HepG2 (cell line): Measurements from ENCODE around the gene CCDC57. TPM values are rescaled to one million over a fixed set of nuclear protein-coding genes. Genes with fewer than 3 reads are reported as not detected.

Experiments used
- BATF2 ChIP-seq: sonication (generic); formaldehyde crosslinking; IDR thresholded peaks from 2 replicates; pipeline ENCODE4 v1.8.0; 2022; ENCODE audit warnings: mild to moderate bottlenecking, missing genetic modification reagents, moderate library complexity
- BCLAF1 ChIP-seq: fragments of 450-650 bp; IDR thresholded peaks from 2 replicates; pipeline ENCODE4 v1.6.1; 2017; ENCODE audit warnings: mild to moderate bottlenecking
- BHLHE40 ChIP-seq: IDR thresholded peaks from 2 replicates; pipeline ENCODE4 v1.6.1; 2011; ENCODE audit warnings: low read length, improper control_type of control experiment
- CEBPZ ChIP-seq: IDR thresholded peaks from 2 replicates; pipeline ENCODE4 v1.6.1; 2012; ENCODE audit warnings: low read length, improper control_type of control experiment
- ELK4 ChIP-seq: sonication (generic); formaldehyde crosslinking; IDR thresholded peaks from 2 replicates; pipeline ENCODE4 v1.9.0; 2021; ENCODE audit warnings: missing genetic modification reagents, borderline replicate concordance
- JUN ChIP-seq: sonication (generic); formaldehyde crosslinking; IDR thresholded peaks from 2 replicates; pipeline ENCODE4 v1.4.0; 2020; ENCODE audit warnings: mild to moderate bottlenecking, missing genetic modification reagents
- KDM4B ChIP-seq: sonication (generic); formaldehyde crosslinking; IDR thresholded peaks from 2 replicates; pipeline ENCODE4 v1.4.0; 2020; ENCODE audit warnings: missing genetic modification reagents
- MXI1 ChIP-seq: IDR thresholded peaks from 3 replicates; pipeline ENCODE4 v1.6.1; 2012; ENCODE audit warnings: low read depth, low read length, inconsistent platforms, borderline replicate concordance
- NPAS2 ChIP-seq: sonication (generic); formaldehyde crosslinking; IDR thresholded peaks from 2 replicates; pipeline ENCODE4 v1.8.0; 2022; ENCODE audit warnings: mild to moderate bottlenecking, missing genetic modification reagents, borderline replicate concordance
- NR2F6 ChIP-seq, 2 experiments: IDR thresholded peaks; 2 replicates each; pipeline ENCODE4 v1.6.1; 2016; ENCODE audit warnings: antibody characterized with exemption in 1 of 2, mild to moderate bottlenecking in 1 of 2
- RXRB ChIP-seq: IDR thresholded peaks from 2 replicates; pipeline ENCODE4 v1.6.1; 2016; ENCODE audit warnings: borderline replicate concordance, missing genetic modification reagents, missing compliant biosample characterization
- TOE1 ChIP-seq: sonication (generic); formaldehyde crosslinking; IDR thresholded peaks from 2 replicates; pipeline ENCODE4 v1.4.0; 2020; ENCODE audit warnings: mild to moderate bottlenecking, missing genetic modification reagents
- ZBTB21 ChIP-seq: sonication (generic); formaldehyde crosslinking; IDR thresholded peaks from 2 replicates; pipeline ENCODE4 v1.4.0; 2020; ENCODE audit warnings: missing genetic modification reagents
- ZNF24 ChIP-seq: fragments of 450-650 bp; IDR thresholded peaks from 2 replicates; pipeline ENCODE4 v1.6.1; 2017; ENCODE audit warnings: antibody characterized with exemption, mild to moderate bottlenecking
- ZNF251 ChIP-seq: sonication (generic); formaldehyde crosslinking; IDR thresholded peaks from 2 replicates; pipeline ENCODE4 v1.9.0; 2021; ENCODE audit warnings: mild to moderate bottlenecking, missing genetic modification reagents
- ZNF335 ChIP-seq: sonication (generic); formaldehyde crosslinking; IDR thresholded peaks from 2 replicates; pipeline ENCODE4 v1.4.0; 2020; ENCODE audit warnings: missing genetic modification reagents
- ZNF530 ChIP-seq: sonication (generic); formaldehyde crosslinking; IDR thresholded peaks from 2 replicates; pipeline ENCODE4 v1.5.0; 2020; ENCODE audit warnings: low read depth, mild to moderate bottlenecking, missing genetic modification reagents
- ZNF552 ChIP-seq: sonication (generic); formaldehyde crosslinking; IDR thresholded peaks from 2 replicates; pipeline ENCODE4 v1.9.0; 2022; ENCODE audit warnings: missing genetic modification reagents, mild to moderate bottlenecking, borderline replicate concordance
- ZNF703 ChIP-seq: sonication (generic); formaldehyde crosslinking; IDR thresholded peaks from 2 replicates; pipeline ENCODE4 v1.5.1; 2020; ENCODE audit warnings: missing genetic modification reagents, mild to moderate bottlenecking, moderate library complexity, borderline replicate concordance
- ZSCAN5A ChIP-seq: sonication (generic); formaldehyde crosslinking; IDR thresholded peaks from 2 replicates; pipeline ENCODE4 v1.8.0; 2022; ENCODE audit warnings: mild to moderate bottlenecking, missing genetic modification reagents, borderline replicate concordance
- ZSCAN9 ChIP-seq: IDR thresholded peaks from 2 replicates; pipeline ENCODE4 v1.6.1; 2016; ENCODE audit warnings: borderline replicate concordance
- polyA plus RNA-seq, 8 experiments: library from polyadenylated mRNA; depleted of rRNA in 3 of 8; stranded (reverse) in 7 of 8; unstranded in 1 of 8; fragments of >200 nt; fragmentation: Illumina TruSeq in 4 of 8; extraction: Trizol in 4 of 8; gene quantifications; 2 replicates each; pipeline versions ENCODE4 v1.2.1 to v1.2.3, GENCODE V29; 2011 to 2016; ENCODE audit warnings: low read depth in 4 of 8, missing spikeins in 1 of 8, mixed read lengths in 1 of 8; ENCODE audit not compliant: insufficient read depth in 1 of 8
- total RNA-seq, 5 experiments: library from RNA; depleted of rRNA; stranded (reverse); fragments of >200 nt; fragmentation: Illumina TruSeq; extraction: Trizol; gene quantifications; 2 replicates each; pipeline ENCODE4 v1.2.3, GENCODE V29; 2016; ENCODE audit warnings: low read depth in 1 of 5

Gene CCDC57
- total and polyA plus RNA-seq, 2 of the 13 experiments (the other 11 are each of a cell fraction or from before 2014, with no cell fraction given), result 59.3 to 59.9 TPM

- TF ChIP-seq ELK4 (CRISPR knock-in tag), result no peak
- 0 out of 2 replicates have a peak, but pooled peaks have one; percentile 51 for TF ChIP-seq ZSCAN5A
- 0 out of 2 replicates have a peak, but pooled peaks have one; percentile 38 for TF ChIP-seq ZNF530
- peak; percentile 82 for TF ChIP-seq RXRB (CRISPR knock-in tag)
- TF ChIP-seq MXI1, result peak; percentile 72; the same call in 1 of the 3 replicates
- no peak for TF ChIP-seq CEBPZ
- peak; percentile 64; the same call in 1 of the 2 replicates for TF ChIP-seq JUN (CRISPR knock-in tag)
- TF ChIP-seq ZNF703 (CRISPR knock-in tag), result 0 out of 2 replicates have a peak, but pooled peaks have one; percentile 25
- TF ChIP-seq ZNF552, result no peak; the same call in 1 of the 2 replicates
- TF ChIP-seq ZSCAN9 (CRISPR knock-in tag), result no peak
- no peak for TF ChIP-seq TOE1
- no peak for TF ChIP-seq ZNF24
- TF ChIP-seq BCLAF1, result no peak
- no peak for TF ChIP-seq ZNF335 (CRISPR knock-in tag)
- no peak for TF ChIP-seq KDM4B (CRISPR knock-in tag)
- TF ChIP-seq BATF2 (CRISPR knock-in tag), result 0 out of 2 replicates have a peak, but pooled peaks have one; percentile 11
- TF ChIP-seq ZBTB21 (CRISPR knock-in tag), result no peak
- no peak for TF ChIP-seq NPAS2
- TF ChIP-seq BHLHE40, result no peak
- peak; percentile 51 for TF ChIP-seq NR2F6 (IDR thresholded peaks at IDR 0.05)
- TF ChIP-seq NR2F6 (CRISPR knock-in tag; IDR thresholded peaks at IDR 0.05), result peak; percentile 68
- peak; percentile 38; the same call in 1 of the 2 replicates for TF ChIP-seq ZNF251 (CRISPR knock-in tag)
Observed at GRCh38 chr17:82239926-82240505, 27.4 kb upstream of the CCDC57 start (continued).
